GM21576 (cell line): ENCODE measurements around the gene DDX6.
"Not testable (repeated sequence)": the region's sequence is repeated elsewhere in the genome, so short reads cannot be mapped to it uniquely, and the experiment has no call there.

Source experiments
- ATAC-seq: cut with Tn5 transposase; IDR thresholded peaks from one replicate; pipeline ENCODE4 v1.9.1; 2021; ENCODE audit warnings: mild to moderate bottlenecking, moderate library complexity; ENCODE audit not compliant: unreplicated experiment

Gene DDX6

GRCh38 chr11:118791961-118792569, 1.1 kb upstream of the DDX6 start:
- no peak for ATAC-seq

DNA sequence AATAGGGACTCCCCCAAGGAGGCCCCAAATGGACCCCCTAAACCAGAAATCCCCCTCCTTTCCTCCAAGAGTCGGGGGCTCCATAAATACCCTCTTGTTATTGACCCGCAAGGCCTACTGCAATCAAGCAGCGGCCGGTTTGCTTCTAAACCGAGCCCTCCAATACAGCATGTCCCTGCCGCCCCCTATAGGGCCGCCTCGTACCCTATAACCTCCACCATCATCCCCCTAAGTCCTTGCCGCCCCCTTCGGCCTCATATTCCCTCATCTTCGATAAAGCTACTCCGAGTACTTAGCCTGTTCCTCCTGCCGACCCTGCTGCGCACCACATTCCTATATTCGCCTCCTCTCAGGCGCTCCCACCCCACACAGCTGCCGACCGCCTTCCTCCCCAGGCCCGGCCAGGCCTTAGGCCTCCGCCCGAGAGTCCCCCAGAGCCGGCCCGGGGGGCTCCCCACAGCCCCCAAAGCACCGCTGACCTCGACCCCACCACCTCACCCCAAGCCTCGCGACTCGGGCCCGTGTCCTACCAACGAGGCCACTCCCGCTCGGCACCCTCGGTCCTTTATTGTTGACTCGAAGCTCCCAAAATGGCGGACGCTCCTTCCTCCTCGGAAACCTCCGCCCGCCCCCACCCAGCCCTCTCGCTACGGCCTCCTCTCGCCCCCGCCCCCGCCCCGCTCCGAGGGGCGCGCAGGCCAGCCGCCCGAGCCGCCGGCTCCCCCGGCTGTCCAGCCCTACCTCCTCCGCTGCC, 430 bp downstream of the DDX6 start:
- peak; percentile 33 for ATAC-seq

GRCh38 chr11:118789501-118790356, 1.2 kb downstream of the DDX6 start:
- no peak for ATAC-seq

DNA sequence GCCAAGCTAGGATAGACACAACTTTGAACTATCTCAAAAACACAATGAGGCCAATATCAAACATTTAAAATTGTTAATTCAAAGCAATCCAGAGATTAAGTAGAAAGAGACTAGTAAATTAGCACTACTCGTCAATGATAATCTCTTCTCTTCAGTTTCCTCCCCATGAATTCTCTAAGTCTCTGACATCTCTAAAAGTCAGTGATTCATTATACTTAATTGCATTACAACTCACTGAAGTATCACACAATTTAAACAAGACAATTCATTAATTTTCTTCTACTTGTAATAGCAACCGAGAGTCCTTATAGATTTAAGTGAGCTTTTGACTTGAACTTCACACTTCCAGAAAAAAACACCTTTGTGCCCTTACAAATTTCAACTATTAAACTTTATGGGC, 4.3 kb downstream of the DDX6 start:
- no peak for ATAC-seq

DNA sequence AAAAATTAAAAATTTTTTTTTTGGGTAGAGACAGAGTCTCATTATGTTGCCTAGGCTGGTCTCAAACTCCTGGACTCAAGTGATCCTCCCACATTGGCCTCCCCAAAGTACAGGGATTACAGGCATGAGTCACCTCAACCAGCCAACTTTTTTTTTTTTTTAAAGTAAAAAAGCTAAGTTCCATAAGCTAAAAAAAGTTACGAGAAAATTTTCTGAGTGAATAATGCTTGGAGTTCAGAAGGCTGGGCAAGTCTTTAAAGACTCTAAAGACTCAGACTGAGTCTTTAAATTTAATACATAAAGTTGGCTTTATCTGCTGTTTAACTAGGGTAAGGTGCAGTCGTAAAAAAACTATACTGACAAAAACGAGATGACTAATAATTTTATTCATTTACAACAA, 5.6 kb downstream of the DDX6 start:
- ATAC-seq = no peak

DNA sequence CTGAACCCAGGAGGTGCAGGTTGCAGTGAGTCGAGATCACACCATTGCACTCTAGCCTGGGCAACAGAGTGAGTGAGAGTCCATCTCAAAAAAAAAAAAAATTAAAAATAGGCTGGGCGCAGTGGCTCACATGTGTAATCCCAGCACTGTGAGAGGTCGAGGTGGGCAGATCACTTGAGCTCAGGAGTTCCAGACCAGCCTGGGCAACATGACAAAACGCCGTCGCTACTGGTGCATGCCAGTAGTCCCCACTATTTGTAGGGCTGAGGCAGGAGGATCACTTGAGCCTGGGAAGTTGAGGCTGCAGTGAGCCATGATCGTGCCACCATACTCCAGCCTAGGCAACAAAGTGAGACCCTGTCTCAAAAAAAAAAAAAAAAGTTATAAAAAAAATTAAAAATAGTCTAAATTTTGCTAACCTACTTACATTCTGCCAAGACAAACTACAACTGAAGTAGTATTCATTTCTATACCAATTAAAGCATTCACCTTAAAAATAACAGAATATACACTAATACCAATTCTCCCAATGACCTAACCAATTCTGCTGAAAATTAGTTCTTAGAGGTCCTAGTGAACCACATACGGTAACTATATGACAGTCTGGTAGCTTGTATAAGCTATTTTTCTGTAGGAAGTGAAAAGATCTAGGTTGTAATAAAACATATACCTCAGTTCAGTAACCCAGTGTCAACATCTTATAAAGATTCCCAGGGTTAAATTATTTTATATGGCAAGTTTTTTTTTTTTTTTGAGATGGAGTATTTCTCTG, 7.1 kb downstream of the DDX6 start:
- ATAC-seq = no peak

DNA sequence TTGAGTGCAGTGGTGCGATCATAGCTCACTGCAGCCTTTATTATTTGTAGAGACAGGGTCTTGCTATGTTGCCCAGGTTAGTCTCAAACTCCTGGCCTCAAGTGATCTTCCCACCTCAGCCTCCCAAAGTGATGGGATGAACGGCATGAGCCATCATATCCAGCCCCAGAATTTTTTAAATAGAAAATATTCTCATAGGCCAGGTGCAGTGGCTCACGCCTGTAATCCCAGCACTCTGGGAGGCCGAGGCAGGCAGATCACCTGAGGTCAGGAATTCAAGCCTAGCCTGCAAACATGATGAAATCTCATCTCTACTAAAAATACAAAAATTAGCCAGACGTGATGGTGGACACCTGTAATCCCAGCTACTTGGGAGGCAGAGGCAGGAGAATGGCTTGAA, 7.6 kb downstream of the DDX6 start:
- ATAC-seq = not testable (repeated sequence)

- no peak for ATAC-seq
Measured at GRCh38 chr11:118778898-118779297, 12.1 kb downstream of the DDX6 start.

DNA sequence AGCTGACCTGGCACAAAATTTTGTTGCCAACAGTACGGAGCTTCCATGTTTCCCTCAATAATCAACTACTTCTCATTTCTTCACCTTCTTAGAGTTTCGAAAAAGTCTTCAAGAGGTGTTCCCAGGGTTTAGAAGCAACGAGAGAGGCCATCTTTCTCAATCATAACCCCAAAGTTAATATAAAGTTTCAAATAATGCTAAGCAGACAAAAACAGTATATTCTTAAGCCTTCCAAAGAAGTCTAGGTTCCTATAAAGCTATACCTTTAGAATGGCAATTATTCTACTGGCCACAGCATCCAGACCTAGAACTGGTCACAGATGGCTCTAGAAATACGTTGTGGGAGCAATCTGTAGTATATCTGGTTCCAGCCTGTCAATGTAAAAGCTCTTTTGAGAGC, 16.9 kb downstream of the DDX6 start:
- no peak for ATAC-seq

- ATAC-seq = no peak
Measured at GRCh38 chr11:118771547-118772288, 19.2 kb downstream of the DDX6 start.

DNA sequence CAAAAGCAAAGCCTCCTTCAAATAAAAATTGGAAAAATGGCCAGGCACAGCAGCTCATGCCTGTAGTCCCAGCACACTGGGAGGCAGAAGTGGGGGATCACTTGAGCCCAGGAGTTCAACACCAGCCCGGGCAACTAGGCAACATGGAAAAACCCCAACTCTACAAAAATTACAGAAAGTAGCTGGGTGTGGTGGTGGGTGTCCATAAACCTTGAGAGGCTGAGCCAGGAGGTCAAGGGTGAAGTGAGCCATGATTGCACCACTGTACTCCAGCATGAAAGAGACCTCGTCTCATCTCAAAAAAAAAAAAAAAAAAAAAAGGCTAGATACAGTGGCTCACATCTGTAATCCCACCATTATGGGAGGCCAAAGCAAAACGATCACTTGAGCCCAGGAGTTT, 22.3 kb downstream of the DDX6 start:
- ATAC-seq = no peak

GRCh38 chr11:118766035-118766434, 24.9 kb downstream of the DDX6 start:
- no peak for ATAC-seq

GRCh38 chr11:118765095-118765691, 25.8 kb downstream of the DDX6 start:
- not testable (repeated sequence) for ATAC-seq

DNA sequence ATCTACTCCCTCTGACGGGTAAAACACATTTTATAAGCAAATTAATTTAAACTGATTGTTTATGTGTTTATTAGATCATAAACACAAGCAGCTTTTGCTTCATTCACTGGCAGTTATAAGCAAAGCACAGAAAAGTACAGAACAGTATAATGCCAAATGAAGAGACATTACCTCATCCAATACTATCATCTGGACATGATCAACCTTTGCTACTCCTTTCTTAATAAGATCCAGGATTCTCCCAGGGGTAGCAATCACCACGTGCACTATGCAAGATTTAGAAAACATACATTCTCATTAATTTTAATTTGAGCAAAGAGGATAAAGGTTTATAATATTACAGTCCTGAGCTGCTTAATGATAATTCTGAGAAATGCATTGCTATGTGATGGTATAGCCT, 27.9 kb downstream of the DDX6 start:
- no peak for ATAC-seq

DNA sequence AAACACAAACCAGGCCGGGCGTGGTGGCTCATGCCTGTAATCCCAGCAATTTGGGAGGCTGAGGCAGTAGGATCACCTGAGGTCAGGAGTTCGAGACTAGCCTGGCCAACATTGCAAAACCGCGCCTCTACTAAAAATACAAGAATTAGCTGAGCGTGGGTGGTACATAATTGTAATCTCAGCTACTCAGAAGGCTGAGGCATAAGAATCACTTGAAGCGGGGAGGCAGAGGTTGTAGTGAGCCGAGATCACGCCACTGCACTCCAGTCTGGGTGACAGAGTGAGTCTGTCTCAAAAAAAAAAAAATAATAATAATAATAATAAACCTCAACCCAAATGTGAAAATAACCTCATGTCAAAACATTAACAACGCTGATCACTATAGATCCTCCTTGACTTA, 29.0 kb downstream of the DDX6 start:
- ATAC-seq = not testable (repeated sequence)

DNA sequence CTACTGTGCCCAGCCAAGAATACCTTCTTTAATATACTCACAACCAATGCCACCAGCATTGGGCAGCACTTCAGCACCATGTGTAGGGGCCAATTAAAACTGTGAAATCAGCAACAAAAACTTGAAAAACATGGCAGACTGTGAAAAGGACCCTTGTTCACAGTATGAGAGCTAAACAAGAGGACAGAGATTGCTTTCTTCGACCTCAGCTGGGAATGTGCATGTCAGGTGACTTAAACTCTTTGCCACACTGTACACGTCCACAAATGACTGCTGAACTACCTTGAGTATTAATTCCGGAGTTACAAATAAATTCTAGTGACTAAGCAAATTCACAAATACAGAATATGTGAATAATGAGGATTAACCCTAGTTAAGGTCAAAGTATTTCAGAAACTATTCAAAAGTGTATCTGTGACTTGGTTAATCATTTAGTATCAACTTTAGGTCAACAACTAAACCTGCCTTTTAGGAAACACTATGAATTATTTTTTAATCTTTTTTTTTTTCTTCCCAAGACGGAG, 33.0 kb downstream of the DDX6 start:
- no peak for ATAC-seq

GRCh38 chr11:118752654-118753053, 38.3 kb downstream of the DDX6 start:
- ATAC-seq = no peak

- no peak for ATAC-seq
Measured at GRCh38 chr11:118749429-118749828, 41.5 kb downstream of the DDX6 start.

- no peak for ATAC-seq
Measured at GRCh38 chr11:118748056-118748455, 42.9 kb downstream of the DDX6 start.
